ENCODE measurements around the gene F7. TPM values are rescaled to one million over a fixed set of nuclear protein-coding genes. Genes with fewer than 3 reads are reported as not detected.

F7 gene
- total and polyA plus RNA-seq, 4 donors, result 0.04 to 0.26 (median 0.14) TPM

DNA sequence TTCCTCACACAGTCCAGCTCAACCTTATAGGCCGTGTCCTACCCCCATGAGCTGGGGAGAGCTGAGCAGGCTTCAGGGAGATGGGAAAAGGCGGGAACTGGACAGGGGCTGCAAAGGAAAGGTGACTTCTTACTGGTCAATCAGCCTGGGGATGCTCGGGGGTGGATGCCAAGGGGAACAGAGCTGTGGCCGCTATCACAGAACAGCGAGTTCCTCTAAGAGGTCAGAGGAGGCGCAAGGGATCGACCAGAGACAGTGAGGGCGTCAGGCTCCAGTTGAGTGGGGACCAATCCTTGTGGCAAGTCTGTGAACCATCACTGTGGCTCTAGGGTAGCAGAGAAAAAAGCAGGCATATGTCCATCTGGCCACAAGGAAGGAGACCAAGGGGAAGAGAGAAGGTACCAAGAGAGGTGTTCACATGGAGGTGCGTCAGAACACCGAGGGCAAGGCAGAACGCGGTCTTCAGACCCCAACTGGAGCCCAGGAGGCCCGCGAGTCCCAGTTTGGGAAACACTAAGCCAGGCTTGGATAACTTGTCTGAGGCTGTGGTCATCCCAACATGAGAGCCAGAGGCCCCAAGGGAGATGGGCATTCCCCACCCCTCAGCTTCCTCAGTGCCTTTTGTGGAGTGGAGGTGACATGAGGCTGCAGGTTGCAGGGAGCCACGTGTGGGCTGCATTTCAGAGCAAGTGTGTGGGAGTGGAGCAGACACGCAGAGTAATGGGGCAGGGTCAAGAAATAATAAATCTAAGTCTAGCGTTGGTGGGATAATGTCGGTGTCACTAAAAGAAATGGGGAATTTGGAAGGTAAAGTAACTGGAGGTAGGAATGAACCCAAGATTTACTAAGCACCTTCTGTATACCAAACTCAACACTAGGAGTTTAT, 20.9 kb downstream of the F7 start:
- no peaks in the 10 kb centered on the region for H3K27me3 ChIP-seq (ENCODE audit: control insufficient read depth in 3 of 3, insufficient read depth in 3 of 3, low read length in 2 of 3)
- H3K4me1 ChIP-seq (ENCODE audit: control insufficient read depth in 5 of 5, insufficient read depth in 5 of 5, low read length in 5 of 5), result peaks cover 0 to 24% (median 0%) of the 10 kb centered on the region in 5 donors
- H3K27ac ChIP-seq (ENCODE audit: low read depth in 1 of 2, low read length in 1 of 2), result no peak overlapping the region
- TF ChIP-seq, protein P1, sequence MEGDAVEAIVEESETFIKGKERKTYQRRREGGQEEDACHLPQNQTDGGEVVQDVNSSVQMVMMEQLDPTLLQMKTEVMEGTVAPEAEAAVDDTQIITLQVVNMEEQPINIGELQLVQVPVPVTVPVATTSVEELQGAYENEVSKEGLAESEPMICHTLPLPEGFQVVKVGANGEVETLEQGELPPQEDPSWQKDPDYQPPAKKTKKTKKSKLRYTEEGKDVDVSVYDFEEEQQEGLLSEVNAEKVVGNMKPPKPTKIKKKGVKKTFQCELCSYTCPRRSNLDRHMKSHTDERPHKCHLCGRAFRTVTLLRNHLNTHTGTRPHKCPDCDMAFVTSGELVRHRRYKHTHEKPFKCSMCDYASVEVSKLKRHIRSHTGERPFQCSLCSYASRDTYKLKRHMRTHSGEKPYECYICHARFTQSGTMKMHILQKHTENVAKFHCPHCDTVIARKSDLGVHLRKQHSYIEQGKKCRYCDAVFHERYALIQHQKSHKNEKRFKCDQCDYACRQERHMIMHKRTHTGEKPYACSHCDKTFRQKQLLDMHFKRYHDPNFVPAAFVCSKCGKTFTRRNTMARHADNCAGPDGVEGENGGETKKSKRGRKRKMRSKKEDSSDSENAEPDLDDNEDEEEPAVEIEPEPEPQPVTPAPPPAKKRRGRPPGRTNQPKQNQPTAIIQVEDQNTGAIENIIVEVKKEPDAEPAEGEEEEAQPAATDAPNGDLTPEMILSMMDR (IDR thresholded peaks at IDR 0.05; ENCODE audit: control extremely low read depth, extremely low read depth), result no peak
- ATAC-seq (ENCODE audit: insufficient read depth, low FRiP score) (no peak), DNase-seq (peak in 1 of 3 donors; percentile 7)
- peaks cover 0 to 10% (median 0%) of the 10 kb centered on the region in 4 donors for H3K9me3 ChIP-seq (ENCODE audit: control insufficient read depth in 4 of 4, insufficient read depth in 3 of 4, low read length in 3 of 4)
- WGBS, 2 donors, result 88 to 90% methylated on average over 18 of the region's 18 CpGs
- no peak overlapping the region for H3K9ac ChIP-seq (ENCODE audit: insufficient read depth in 1 of 2, low read length in 2 of 2)
- H3K4me3 ChIP-seq, result no peak overlapping the region
- peaks cover 0 to 3% (median 2%) of the 10 kb centered on the region in 4 donors for H3K36me3 ChIP-seq (ENCODE audit: control insufficient read depth in 4 of 4, insufficient read depth in 4 of 4, low read length in 4 of 4)

DNA sequence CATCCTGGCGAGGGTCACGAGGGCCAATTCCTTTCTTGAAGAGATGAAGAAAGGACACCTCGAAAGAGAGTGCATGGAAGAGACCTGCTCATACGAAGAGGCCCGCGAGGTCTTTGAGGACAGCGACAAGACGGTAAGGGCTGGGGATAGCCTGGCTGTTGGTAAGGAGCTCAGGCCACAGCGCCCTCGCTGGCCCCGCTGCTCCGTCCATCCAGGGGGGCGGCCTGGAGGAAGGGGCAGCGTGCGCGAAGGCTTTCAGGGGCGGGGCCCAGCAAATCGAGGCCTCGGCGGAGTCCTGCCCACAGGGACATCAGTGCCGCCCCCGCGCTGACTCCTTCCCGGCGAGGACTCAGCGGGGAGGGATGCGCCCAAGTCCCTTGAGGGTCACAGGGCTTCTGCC, 23.9 kb downstream of the F7 start:
- TF ChIP-seq, protein P1 (IDR thresholded peaks at IDR 0.05; ENCODE audit: control extremely low read depth, extremely low read depth), result no peak

DNA sequence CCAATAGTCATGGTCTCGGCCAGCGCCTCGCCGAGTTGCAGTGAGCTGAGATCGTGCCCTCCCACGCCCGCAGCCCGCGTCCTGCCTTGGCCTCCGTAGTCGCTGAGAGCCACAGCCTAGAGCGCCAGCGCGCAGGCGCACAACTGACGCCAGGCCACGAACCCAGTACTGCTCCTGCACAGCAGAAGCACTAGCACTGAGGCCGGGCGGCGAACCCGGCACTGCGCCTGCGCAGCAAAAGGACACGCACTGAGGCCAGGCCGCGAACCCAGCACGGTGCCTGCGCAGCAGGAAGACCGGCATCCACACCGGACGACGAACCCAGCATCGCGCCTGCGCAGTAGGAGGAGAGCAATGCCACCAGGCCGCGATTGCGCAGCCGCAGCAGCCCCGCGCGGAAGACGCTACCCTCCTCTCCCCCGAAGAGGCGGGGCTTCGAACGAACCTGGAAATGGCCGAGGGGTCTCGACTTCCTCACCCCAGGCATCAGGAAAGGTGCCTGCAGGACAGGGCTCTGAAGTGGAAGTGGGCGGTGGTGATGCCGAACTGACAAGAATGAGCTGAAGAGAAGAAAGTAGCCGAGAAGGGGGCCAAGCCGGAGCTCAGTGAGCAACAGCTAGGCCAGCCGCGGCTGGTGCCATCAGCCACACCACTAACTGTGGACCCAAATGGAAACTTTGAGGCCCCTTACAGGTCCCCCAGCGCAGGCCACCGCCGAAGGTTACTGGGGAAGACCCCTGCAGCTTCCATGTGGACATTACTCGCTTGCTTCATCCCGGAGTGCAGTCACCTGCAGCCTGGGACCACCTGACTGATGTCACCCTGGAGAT, 24.5 kb downstream of the F7 start:
- H3K36me3 ChIP-seq (ENCODE audit: control insufficient read depth in 4 of 4, insufficient read depth in 4 of 4, low read length in 4 of 4), result peaks cover 0 to 3% (median 2%) of the 10 kb centered on the region in 4 donors
- no peak overlapping the region for H3K9ac ChIP-seq (ENCODE audit: insufficient read depth in 1 of 2, low read length in 2 of 2)
- 38 to 41% methylated on average over 60 of the region's 60 CpGs for WGBS, 2 donors
- DNase-seq (peak in 2 of 3 donors; percentile 37 to 38), ATAC-seq (ENCODE audit: insufficient read depth, low FRiP score) (no peak)
- no peak overlapping the region for H3K4me3 ChIP-seq
- peaks cover 0 to 10% (median 0%) of the 10 kb centered on the region in 4 donors for H3K9me3 ChIP-seq (ENCODE audit: control insufficient read depth in 4 of 4, insufficient read depth in 3 of 4, low read length in 3 of 4)
- H3K27ac ChIP-seq (ENCODE audit: low read depth in 1 of 2, low read length in 1 of 2), result no peak overlapping the region
- TF ChIP-seq, protein P1 (IDR thresholded peaks at IDR 0.05; ENCODE audit: control extremely low read depth, extremely low read depth), result no peak
- peaks cover 0 to 2% (median 0%) of the 10 kb centered on the region in 3 donors for H3K27me3 ChIP-seq (ENCODE audit: control insufficient read depth in 3 of 3, insufficient read depth in 3 of 3, low read length in 2 of 3)
- H3K4me1 ChIP-seq (ENCODE audit: control insufficient read depth in 5 of 5, insufficient read depth in 5 of 5, low read length in 5 of 5), result peaks cover 0 to 5% (median 0%) of the 10 kb centered on the region in 5 donors

More for the DNA sequence above, 23.9 kb downstream of the F7 start:
- Histone ChIP-seq H3K27me3 (ENCODE audit: control insufficient read depth in 3 of 3, insufficient read depth in 3 of 3, low read length in 2 of 3) (peaks cover 0 to 2% (median 0%) of the 10 kb centered on the region in 3 donors), H3K4me3 (no peak overlapping the region), H3K9ac (ENCODE audit: insufficient read depth in 1 of 2, low read length in 2 of 2) (no peak overlapping the region), H3K4me1 (ENCODE audit: control insufficient read depth in 5 of 5, insufficient read depth in 5 of 5, low read length in 5 of 5) (peaks cover 0 to 5% (median 0%) of the 10 kb centered on the region in 5 donors), H3K9me3 (ENCODE audit: control insufficient read depth in 4 of 4, insufficient read depth in 3 of 4, low read length in 3 of 4) (peaks cover 0 to 10% (median 0%) of the 10 kb centered on the region in 4 donors), H3K27ac (ENCODE audit: low read depth in 1 of 2, low read length in 1 of 2) (no peak overlapping the region), H3K36me3 (ENCODE audit: control insufficient read depth in 4 of 4, insufficient read depth in 4 of 4, low read length in 4 of 4) (peaks cover 0 to 3% (median 2%) of the 10 kb centered on the region in 4 donors)
- ATAC-seq (ENCODE audit: insufficient read depth, low FRiP score), result no peak
- 74 to 77% methylated on average over 27 of the region's 27 CpGs for WGBS, 2 donors
- DNase-seq, result no peak
